HEK293 (cell line): ENCODE results near the gene CXCR4.

Source experiments
- CTCF ChIA-PET: fragments of 350-600 bp; formaldehyde crosslinking; extraction: SDS; loops from one replicate; lab custom pipeline; 2021; ENCODE audit warnings: antibody characterized with exemption; lab: Yijun Ruan, JAX
- POLR2A ChIA-PET: fragments of 300-600 bp; formaldehyde crosslinking; extraction: SDS; loops from one replicate; lab custom pipeline; 2020; ENCODE audit warnings: antibody characterized with exemption, inconsistent platforms; lab: Yijun Ruan, JAX
- H3K27ac ChIP-seq: fragments of 200-500 bp; sonication (Bioruptor generic); 2 replicates; pipeline ENCODE4 v1.5.1; 2014; ENCODE audit warnings: low read depth, low read length, control low read depth, inconsistent platforms; ENCODE audit errors: extremely low read depth
- H3K36me3 ChIP-seq, 2 experiments: fragments of 200-500 bp in 1 of 2; sonication (Bioruptor generic) in 1 of 2; 1 replicate in 1 of 2; 2 replicates in 1 of 2; pipeline ENCODE4 v1.5.1; 2014 to 2017; ENCODE audit warnings: inconsistent platforms in 2 of 2, low read length in 2 of 2; ENCODE audit not compliant: control insufficient read depth in 2 of 2, insufficient read depth in 1 of 2
- H3K4me1 ChIP-seq: fragments of 200-500 bp; sonication (Bioruptor generic); 2 replicates; pipeline ENCODE4 v1.5.1; 2014; ENCODE audit warnings: mild to moderate bottlenecking, low read length, inconsistent platforms; ENCODE audit not compliant: control insufficient read depth, insufficient read depth
- H3K4me3 ChIP-seq: 2 replicates; pipeline ENCODE4 v1.5.1; 2011; ENCODE audit warnings: low read depth, mild to moderate bottlenecking, control low read depth, low read length, moderate library complexity
- H3K9me3 ChIP-seq: fragments of 200-500 bp; sonication (Bioruptor generic); 2 replicates; pipeline ENCODE4 v1.5.1; 2014; ENCODE audit warnings: low read depth, low read length, inconsistent platforms; ENCODE audit not compliant: control insufficient read depth, insufficient read depth
- BCL11B ChIP-seq: fragments of 450-650 bp; formaldehyde crosslinking; IDR thresholded peaks from 2 replicates; pipeline ENCODE4 v1.5.1; 2016; ENCODE audit warnings: low read depth, missing biosample characterization, missing genetic modification characterization
- FEZF1 ChIP-seq: fragments of 450-650 bp; formaldehyde crosslinking; IDR thresholded peaks from 2 replicates; pipeline ENCODE4 v1.5.1; 2016; ENCODE audit warnings: missing biosample characterization, missing genetic modification characterization
- HOXD13 ChIP-seq: sonication (generic); formaldehyde crosslinking; IDR thresholded peaks from 2 replicates; pipeline ENCODE4 v1.8.0; 2022; ENCODE audit warnings: missing genetic modification reagents, borderline replicate concordance
- KLF7 ChIP-seq: fragments of 450-650 bp; formaldehyde crosslinking; IDR thresholded peaks from 2 replicates; pipeline ENCODE4 v1.5.1; 2016; ENCODE audit warnings: missing biosample characterization, missing genetic modification characterization, borderline replicate concordance
- KLF8 ChIP-seq: fragments of 450-650 bp; formaldehyde crosslinking; IDR thresholded peaks from 2 replicates; pipeline ENCODE4 v1.5.1; 2016; ENCODE audit warnings: missing biosample characterization, missing genetic modification characterization
- OVOL3 ChIP-seq: fragments of 450-650 bp; formaldehyde crosslinking; IDR thresholded peaks from 2 replicates; pipeline ENCODE4 v1.5.1; 2016; ENCODE audit warnings: missing biosample characterization, missing genetic modification characterization
- ZNF19 ChIP-seq: fragments of 450-650 bp; formaldehyde crosslinking; IDR thresholded peaks from 2 replicates; pipeline ENCODE4; 2016; ENCODE audit warnings: missing biosample characterization, missing genetic modification characterization, low read depth
- ZNF211 ChIP-seq: fragments of 450-650 bp; formaldehyde crosslinking; IDR thresholded peaks from 2 replicates; pipeline ENCODE4 v1.5.1; 2016; ENCODE audit warnings: low read depth, missing biosample characterization, missing genetic modification characterization
- ZNF266 ChIP-seq: fragments of 450-650 bp; formaldehyde crosslinking; IDR thresholded peaks from 2 replicates; pipeline ENCODE4 v1.5.1; 2016; ENCODE audit warnings: missing biosample characterization, missing genetic modification characterization, low read depth
- ZNF354C ChIP-seq: fragments of 450-650 bp; formaldehyde crosslinking; IDR thresholded peaks from 2 replicates; pipeline ENCODE4 v1.5.1; 2016; ENCODE audit warnings: missing biosample characterization, missing genetic modification characterization, low read depth, borderline replicate concordance
- ZNF404 ChIP-seq: fragments of 450-650 bp; formaldehyde crosslinking; IDR thresholded peaks from 2 replicates; pipeline ENCODE4 v1.5.1; 2017; ENCODE audit warnings: missing biosample characterization, missing genetic modification characterization
- ZNF416 ChIP-seq: fragments of 450-650 bp; formaldehyde crosslinking; IDR thresholded peaks from 2 replicates; pipeline ENCODE4 v1.5.1; 2016; ENCODE audit warnings: missing biosample characterization, missing genetic modification characterization
- ZNF560 ChIP-seq: fragments of 450-650 bp; formaldehyde crosslinking; IDR thresholded peaks from 2 replicates; pipeline ENCODE4 v1.5.1; 2017; ENCODE audit warnings: missing biosample characterization, missing genetic modification characterization, borderline replicate concordance
- ZNF600 ChIP-seq: fragments of 450-650 bp; formaldehyde crosslinking; IDR thresholded peaks from 2 replicates; pipeline ENCODE4 v1.5.1; 2016; ENCODE audit warnings: missing biosample characterization, missing genetic modification characterization
- ZNF623 ChIP-seq: fragments of 450-650 bp; formaldehyde crosslinking; IDR thresholded peaks from 2 replicates; pipeline ENCODE4 v1.5.1; 2016; ENCODE audit warnings: missing biosample characterization, missing genetic modification characterization
- ZNF837 ChIP-seq: fragments of 450-650 bp; formaldehyde crosslinking; IDR thresholded peaks from 2 replicates; pipeline ENCODE4 v1.5.1; 2016; ENCODE audit warnings: missing biosample characterization, missing genetic modification characterization
- ZSCAN23 ChIP-seq: fragments of 450-650 bp; formaldehyde crosslinking; IDR thresholded peaks from 2 replicates; pipeline ENCODE4 v1.5.1; 2016; ENCODE audit warnings: missing biosample characterization, missing genetic modification characterization
- ZSCAN30 ChIP-seq: fragments of 450-650 bp; IDR thresholded peaks from 2 replicates; pipeline ENCODE4 v1.5.1; 2018; ENCODE audit warnings: missing biosample characterization, mild to moderate bottlenecking, missing genetic modification characterization, moderate library complexity
- TF ChIP-seq, protein P1 (sequence below): fragments of 450-650 bp; formaldehyde crosslinking; IDR thresholded peaks from 2 replicates; pipeline ENCODE4 v1.5.1; 2016; ENCODE audit warnings: missing biosample characterization, missing genetic modification characterization
- TF ChIP-seq, protein P2 (sequence below): fragments of 450-650 bp; formaldehyde crosslinking; IDR thresholded peaks from 2 replicates; pipeline ENCODE4 v1.5.1; 2016; ENCODE audit warnings: missing biosample characterization, missing genetic modification characterization
- TF ChIP-seq, protein P3 (sequence below): fragments of 450-650 bp; formaldehyde crosslinking; IDR thresholded peaks from 2 replicates; pipeline ENCODE4 v1.5.1; 2016; ENCODE audit warnings: missing biosample characterization, missing genetic modification characterization

The CXCR4 gene

GRCh38 chr2:136104977-136105376 lies 13.0 kb downstream of the CXCR4 start:
- Histone ChIP-seq H3K9me3 (no peaks in the 10 kb centered on the region), H3K4me3 (no peak overlapping the region)
- TF ChIP-seq ZNF404 (no peak), KLF8 (tag by site-specific recombination) (no peak), ZNF266 (tag by site-specific recombination) (no peak), ZSCAN23 (no peak), FEZF1 (tag by site-specific recombination) (no peak), OVOL3 (tag by site-specific recombination) (no peak), ZNF416 (tag by site-specific recombination) (no peak), ZNF837 (tag by site-specific recombination) (no peak), HOXD13 (CRISPR knock-in tag) (no peak), ZNF211 (tag by site-specific recombination) (no peak), ZNF560 (tag by site-specific recombination) (no peak), ZNF19 (tag by site-specific recombination) (no peak), BCL11B (no peak)
- TF ChIP-seq, protein P1, sequence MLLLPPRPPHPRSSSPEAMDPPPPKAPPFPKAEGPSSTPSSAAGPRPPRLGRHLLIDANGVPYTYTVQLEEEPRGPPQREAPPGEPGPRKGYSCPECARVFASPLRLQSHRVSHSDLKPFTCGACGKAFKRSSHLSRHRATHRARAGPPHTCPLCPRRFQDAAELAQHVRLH (tag by site-specific recombination) = no peak
- TF ChIP-seq, protein P2, sequence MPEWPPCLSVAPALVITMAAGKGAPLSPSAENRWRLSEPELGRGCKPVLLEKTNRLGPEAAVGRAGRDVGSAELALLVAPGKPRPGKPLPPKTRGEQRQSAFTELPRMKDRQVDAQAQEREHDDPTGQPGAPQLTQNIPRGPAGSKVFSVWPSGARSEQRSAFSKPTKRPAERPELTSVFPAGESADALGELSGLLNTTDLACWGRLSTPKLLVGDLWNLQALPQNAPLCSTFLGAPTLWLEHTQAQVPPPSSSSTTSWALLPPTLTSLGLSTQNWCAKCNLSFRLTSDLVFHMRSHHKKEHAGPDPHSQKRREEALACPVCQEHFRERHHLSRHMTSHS (tag by site-specific recombination) = no peak
- TF ChIP-seq, protein P3, sequence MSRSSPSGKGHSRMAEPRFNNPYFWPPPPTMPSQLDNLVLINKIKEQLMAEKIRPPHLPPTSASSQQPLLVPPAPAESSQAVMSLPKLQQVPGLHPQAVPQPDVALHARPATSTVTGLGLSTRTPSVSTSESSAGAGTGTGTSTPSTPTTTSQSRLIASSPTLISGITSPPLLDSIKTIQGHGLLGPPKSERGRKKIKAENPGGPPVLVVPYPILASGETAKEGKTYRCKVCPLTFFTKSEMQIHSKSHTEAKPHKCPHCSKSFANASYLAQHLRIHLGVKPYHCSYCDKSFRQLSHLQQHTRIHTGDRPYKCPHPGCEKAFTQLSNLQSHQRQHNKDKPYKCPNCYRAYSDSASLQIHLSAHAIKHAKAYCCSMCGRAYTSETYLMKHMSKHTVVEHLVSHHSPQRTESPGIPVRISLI (tag by site-specific recombination) = no peak

GRCh38 chr2:136101042-136101441 lies 16.9 kb downstream of the CXCR4 start:
- TF ChIP-seq KLF7 (tag by site-specific recombination) (no peak), ZNF623 (peak; percentile 85), ZNF354C (tag by site-specific recombination) (no peak), ZNF837 (tag by site-specific recombination) (no peak), ZNF600 (no peak)
- no peaks in the 10 kb centered on the region for H3K9me3 ChIP-seq
- POLR2A ChIA-PET = no interaction called here
- CTCF ChIA-PET = no interaction called here
- H3K27ac ChIP-seq = no peak overlapping the region
- H3K4me1 ChIP-seq = no peaks in the 10 kb centered on the region
- H3K4me3 ChIP-seq = no peak overlapping the region
- H3K36me3 ChIP-seq = no peaks in the 10 kb centered on the region

More at GRCh38 chr2:136104977-136105376, 13.0 kb downstream of the CXCR4 start:
- no peaks in the 10 kb centered on the region for H3K36me3 ChIP-seq
- CTCF ChIA-PET = no interaction called here
- H3K4me1 ChIP-seq = no peaks in the 10 kb centered on the region
- no peak overlapping the region for H3K27ac ChIP-seq
- POLR2A ChIA-PET = no interaction called here

- H3K36me3 ChIP-seq = no peaks in the 10 kb centered on the region
- POLR2A ChIA-PET = no interaction called here
- CTCF ChIA-PET = no interaction called here
Measured at GRCh38 chr2:136098441-136098840, 19.5 kb downstream of the CXCR4 start.

More at GRCh38 chr2:136098441-136098840, 19.5 kb downstream of the CXCR4 start:
- H3K4me3 ChIP-seq = no peak overlapping the region
- H3K27ac ChIP-seq = no peak overlapping the region
- no peaks in the 10 kb centered on the region for H3K9me3 ChIP-seq
- TF ChIP-seq ZSCAN30 = no peak
- no peaks in the 10 kb centered on the region for H3K4me1 ChIP-seq
